Measurements from ENCODE around the gene ANTXRL. TPM values are rescaled to one million over a fixed set of nuclear protein-coding genes. Genes with fewer than 3 reads are reported as not detected.
"Not testable (repeated sequence)": the region's sequence is repeated elsewhere in the genome, so short reads cannot be mapped to it uniquely, and the experiment has no call there.

ANTXRL gene
- total RNA-seq, 1 donor, result not detected

DNA sequence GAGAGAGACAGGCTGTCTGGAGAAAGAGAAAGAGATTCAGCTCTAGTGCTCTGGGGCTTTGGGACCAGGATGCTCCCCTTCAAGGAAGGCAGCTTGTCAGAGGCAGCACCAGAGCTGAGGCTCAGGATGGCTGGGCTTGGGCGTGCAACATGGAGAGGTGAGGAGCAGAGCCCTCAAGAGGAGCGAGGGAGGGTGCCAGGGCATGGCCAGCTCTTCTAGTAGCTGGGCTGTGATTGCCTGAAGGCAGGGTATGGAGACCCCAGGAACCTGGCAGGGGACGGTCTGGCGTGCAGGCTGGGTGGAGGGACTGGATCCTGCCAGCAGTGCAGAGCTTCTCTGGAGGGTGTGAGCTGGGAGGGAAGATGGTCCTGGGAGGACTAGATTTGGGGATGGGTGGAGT, 40.2 kb downstream of the ANTXRL start:
- H3K4me3 ChIP-seq (ENCODE audit: low read depth, low read length), result no peak overlapping the region
- TF ChIP-seq, protein P1, sequence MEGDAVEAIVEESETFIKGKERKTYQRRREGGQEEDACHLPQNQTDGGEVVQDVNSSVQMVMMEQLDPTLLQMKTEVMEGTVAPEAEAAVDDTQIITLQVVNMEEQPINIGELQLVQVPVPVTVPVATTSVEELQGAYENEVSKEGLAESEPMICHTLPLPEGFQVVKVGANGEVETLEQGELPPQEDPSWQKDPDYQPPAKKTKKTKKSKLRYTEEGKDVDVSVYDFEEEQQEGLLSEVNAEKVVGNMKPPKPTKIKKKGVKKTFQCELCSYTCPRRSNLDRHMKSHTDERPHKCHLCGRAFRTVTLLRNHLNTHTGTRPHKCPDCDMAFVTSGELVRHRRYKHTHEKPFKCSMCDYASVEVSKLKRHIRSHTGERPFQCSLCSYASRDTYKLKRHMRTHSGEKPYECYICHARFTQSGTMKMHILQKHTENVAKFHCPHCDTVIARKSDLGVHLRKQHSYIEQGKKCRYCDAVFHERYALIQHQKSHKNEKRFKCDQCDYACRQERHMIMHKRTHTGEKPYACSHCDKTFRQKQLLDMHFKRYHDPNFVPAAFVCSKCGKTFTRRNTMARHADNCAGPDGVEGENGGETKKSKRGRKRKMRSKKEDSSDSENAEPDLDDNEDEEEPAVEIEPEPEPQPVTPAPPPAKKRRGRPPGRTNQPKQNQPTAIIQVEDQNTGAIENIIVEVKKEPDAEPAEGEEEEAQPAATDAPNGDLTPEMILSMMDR (IDR thresholded peaks at IDR 0.05; ENCODE audit: insufficient read depth, low read length), result no peak
- no peak for DNase-seq (ENCODE audit: low read depth)

DNA sequence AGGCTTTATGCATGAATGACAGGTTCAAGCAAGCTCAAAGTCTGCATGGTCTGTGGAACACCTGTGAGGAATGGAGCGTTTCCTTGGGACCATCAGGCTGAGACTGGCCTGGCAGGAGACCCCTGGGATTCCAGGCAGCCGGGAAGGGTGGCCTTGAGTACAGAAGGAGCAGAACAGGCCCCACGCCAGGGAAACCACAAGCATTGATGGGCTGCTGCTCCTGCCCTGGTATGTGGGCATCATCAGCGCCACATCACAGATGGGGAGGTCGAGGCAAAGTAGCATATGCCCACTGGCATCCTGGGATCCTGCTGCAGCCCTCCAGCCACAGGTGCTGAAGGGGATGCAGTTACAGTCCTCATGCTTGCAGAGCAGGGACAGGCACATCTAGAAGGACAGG, 40.9 kb downstream of the ANTXRL start:
- H3K4me3 ChIP-seq (ENCODE audit: low read depth, low read length), result no peak overlapping the region
- TF ChIP-seq, protein P1 (IDR thresholded peaks at IDR 0.05; ENCODE audit: insufficient read depth, low read length), result no peak
- no peak for DNase-seq (ENCODE audit: low read depth)

DNA sequence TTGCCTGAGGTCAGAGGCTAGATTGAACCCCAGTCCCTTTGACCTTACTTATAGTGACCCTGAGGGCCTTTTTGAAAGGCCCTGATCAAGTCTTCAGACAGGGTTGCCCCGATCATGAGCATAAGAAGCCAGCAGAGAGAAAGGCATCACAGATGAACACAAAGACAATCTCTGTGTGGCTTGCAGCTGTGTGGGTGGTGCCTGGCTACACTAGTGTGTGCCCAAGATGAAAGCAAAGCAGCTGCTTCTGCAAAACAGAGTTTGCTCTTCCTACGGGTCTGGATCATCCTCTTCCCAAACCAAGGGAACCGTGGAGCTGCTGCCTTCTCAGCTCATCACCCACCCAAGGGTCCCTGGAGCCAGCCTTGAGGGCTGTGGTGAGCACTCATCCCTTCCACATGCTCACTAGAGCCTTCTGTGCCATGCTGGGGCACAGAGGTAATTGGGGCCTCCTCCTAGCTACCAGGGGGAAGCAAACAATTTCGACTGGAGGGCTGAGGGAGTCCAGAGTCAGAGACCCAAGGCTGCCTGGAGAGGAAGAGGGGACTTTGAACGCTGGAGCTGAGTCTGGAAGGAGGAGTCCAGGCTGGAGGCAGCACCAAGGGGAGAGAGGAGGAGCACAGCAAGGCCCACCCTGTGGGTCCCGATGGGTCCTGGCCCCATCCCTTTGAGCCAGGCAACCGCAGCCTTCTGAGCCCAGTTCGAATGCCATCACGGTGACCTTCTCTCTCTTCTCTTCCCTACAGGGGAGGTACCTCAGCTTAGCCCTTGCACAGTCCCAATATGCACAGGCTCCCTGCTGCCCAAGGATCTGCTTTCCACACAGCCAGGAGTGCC, 42.3 kb downstream of the ANTXRL start:
- no peak overlapping the region for H3K4me3 ChIP-seq (ENCODE audit: low read depth, low read length)
- DNase-seq (ENCODE audit: low read depth), result no peak
- TF ChIP-seq, protein P1 (IDR thresholded peaks at IDR 0.05; ENCODE audit: insufficient read depth, low read length), result no peak

DNA sequence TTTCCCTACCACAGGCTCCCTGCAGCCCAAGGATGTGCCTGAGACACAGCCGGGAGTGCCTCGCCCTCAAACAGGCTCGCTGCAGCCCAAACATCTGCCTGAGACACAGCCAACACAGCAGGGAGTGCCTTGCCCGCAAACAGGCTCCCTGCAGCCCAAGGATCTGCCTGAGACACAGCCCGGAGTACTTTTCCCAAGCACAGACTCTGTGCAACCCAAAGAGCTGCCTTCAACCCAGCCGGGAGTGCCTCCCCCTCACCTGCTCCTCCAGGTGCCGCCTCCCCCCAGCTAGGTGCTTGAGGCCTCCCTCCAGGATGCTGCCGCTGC, 42.9 kb downstream of the ANTXRL start:
- DNase-seq (ENCODE audit: low read depth), result no peak
- TF ChIP-seq, protein P1 (IDR thresholded peaks at IDR 0.05; ENCODE audit: insufficient read depth, low read length), result no peak
- H3K4me3 ChIP-seq (ENCODE audit: low read depth, low read length), result no peak overlapping the region

DNA sequence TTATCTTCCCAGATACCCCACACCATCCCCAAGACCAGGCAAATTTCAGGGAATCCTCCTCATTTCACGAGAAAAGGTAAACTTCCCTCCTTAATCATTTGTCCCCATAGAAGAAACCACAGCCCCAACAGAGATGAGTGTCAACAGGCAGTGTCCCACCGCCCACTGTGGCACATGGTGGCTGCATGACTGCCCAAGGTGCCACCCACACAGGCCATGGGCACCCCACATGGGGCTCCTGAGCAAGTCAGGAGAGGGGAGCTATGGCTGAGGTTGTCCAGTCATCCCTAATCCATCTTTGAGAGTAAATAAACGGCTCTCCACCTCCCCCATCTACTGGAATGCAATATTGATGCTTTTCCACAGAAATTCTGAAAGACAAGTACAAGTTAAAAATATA, 44.1 kb downstream of the ANTXRL start:
- TF ChIP-seq, protein P1 (IDR thresholded peaks at IDR 0.05; ENCODE audit: insufficient read depth, low read length), result no peak
- H3K4me3 ChIP-seq (ENCODE audit: low read depth, low read length), result no peak overlapping the region
- DNase-seq (ENCODE audit: low read depth), result no peak

DNA sequence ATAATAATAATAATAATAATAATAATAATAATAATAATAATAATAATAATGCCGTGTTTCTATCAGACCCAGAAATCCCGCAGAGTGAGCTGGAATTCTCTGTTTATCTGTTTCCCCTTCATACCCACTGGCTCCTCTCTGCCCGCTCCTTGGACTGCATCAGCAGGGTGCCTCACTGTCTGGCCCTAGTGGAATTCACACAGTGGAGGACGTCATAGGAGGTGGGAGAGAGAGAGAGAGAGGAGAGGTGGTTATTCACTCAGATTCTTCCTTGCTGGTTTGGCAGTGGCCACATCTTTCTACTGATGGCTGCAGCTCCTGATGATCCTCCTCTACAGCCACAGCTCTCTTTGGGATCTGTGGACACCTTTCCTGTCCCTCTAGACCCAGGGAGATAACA, 78.7 kb downstream of the ANTXRL start:
- peak; percentile 4 for DNase-seq (ENCODE audit: low read depth)
- not testable (repeated sequence) for H3K4me3 ChIP-seq (ENCODE audit: low read depth, low read length)

DNA sequence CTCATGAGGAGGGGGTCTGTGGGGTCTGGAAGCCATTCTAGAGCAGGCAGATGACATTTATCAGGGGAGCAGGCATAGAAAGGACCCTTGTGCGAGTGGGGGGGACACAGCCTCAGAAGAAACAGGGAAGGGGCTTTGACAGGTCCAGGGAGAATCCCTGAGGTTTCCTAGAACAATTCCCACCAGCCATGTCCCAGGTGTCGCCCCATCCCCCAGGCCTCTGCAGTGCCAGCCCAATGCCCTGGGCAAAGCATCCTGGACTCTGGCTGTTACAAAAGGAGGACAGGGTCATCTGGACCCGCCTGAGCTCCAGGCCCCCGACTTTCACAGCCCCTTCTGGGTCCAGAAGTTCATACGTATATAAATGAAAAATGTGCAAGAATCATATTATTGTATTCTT, 80.4 kb downstream of the ANTXRL start:
- not testable (repeated sequence) for H3K4me3 ChIP-seq (ENCODE audit: low read depth, low read length); DNase-seq (ENCODE audit: low read depth)

DNA sequence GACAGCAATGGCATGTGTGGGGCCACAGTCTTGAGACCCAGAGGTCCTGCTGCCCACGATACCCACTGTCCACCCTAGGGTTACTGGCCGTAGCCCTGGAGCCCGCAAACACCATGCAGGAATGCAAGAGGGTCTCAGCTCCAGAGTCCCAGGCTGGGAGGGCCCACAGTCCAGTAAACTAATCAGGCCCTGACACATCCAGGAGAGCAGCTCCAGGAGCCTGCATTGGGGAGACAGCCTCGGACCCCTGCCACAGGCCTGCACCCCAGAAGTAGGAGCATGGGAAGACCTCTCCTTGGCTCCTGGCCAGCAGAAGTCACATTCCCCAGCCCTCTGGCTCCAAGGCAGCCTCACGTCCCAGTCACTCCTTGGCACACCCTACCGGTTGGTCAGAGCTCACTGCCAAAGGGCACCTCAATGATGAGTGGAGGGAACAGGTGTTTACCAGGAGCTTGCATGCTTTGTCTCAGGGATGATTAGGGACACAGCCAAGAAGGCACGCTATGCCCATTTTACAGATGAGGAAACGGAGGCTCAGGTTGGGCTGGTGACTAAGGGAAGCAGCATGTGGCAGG, 81.0 kb downstream of the ANTXRL start:
- DNase-seq (ENCODE audit: low read depth), result not testable (repeated sequence)

DNA sequence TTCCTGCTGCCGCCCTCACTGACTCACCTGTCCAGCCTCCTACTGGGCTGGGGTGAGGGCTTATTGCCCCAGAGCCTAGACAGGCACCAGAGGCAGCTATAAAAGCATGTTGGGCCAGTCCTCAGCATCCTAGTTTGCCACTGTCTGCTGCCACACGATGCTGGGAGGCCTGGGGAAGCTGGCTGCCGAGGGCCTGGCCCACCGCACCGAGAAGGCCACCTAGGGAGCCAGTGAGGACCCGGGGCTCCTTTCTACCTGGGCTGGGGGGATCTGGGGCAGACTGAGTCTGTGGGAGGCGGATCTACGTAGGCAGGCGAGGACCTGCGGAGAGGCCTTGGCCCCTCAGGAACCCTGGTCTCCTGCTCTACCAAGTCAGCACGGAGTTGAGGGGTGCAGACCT, 82.2 kb downstream of the ANTXRL start:
- DNase-seq (ENCODE audit: low read depth); H3K4me3 ChIP-seq (ENCODE audit: low read depth, low read length): not testable (repeated sequence)

More for the DNA sequence above, 81.0 kb downstream of the ANTXRL start:
- H3K4me3 ChIP-seq (ENCODE audit: low read depth, low read length), result not testable (repeated sequence)

DNA sequence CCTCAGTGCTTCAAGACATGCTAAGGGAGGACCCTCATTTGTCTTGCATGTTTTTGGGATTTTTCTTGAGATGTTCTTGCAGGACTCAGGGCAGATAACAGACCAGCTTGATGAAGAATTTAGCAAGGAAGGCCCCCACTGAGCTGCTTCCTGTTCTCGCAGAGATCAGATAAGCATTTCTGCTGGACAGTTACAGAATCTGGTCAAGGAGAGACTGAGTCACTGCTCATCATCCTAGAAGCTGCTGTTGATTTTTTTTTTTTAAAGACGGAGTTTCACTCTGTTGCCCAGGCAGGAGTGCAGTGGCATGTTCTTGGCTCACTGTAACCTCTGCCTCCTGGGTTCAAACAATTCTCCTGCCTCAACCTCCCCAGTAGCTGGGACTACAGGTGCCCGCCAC, 87.6 kb downstream of the ANTXRL start:
- not testable (repeated sequence) for DNase-seq (ENCODE audit: low read depth); H3K4me3 ChIP-seq (ENCODE audit: low read depth, low read length)

DNA sequence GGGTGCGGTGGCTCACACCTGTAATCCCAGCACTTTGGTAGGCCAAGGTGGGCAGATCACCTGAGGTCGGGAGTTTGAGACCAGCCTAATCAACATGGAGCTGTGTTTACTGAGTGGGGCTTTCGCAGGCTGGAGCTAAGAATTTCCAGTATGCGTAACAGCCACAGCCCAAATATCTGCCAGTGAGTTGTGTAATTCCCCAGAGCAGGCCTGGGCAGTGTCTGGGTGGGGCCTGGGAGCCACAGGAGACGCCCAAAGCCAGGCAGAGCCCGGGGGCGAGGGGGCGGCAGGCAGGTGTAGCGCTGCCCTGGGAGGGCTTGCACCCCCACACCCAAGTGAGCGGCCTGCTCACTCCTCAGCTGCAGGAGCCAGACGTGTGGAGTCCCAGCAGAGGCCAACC, 88.6 kb downstream of the ANTXRL start, which contains the start of gene ANXA8L1:
Gene ANXA8L1, plus strand, starts transcription at position 371 of the 400 bp plus-strand sequence. CDS start 76 bp downstream, outside the sequence.
- H3K4me3 ChIP-seq (ENCODE audit: low read depth, low read length); DNase-seq (ENCODE audit: low read depth): not testable (repeated sequence)

DNA sequence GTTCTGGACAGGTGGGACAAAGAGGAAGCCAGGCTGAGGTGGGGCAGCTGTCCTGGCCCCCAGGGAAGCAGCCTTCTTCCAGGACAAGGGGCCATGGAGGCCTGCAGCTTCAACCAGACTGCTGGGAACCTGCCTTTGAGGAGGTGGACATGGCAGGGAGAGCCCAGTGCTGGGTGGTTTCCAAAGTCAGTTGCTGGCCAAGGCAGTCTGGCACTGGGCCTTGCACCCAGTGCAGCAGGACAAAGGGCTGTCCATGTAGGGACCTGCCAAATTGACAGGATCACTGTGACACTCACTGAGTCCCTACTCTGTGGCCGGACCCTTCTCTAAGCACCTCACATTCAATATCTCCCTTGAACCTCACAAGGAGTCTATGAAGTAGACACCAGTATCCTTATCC, 90.2 kb downstream of the ANTXRL start:
- H3K4me3 ChIP-seq (ENCODE audit: low read depth, low read length); DNase-seq (ENCODE audit: low read depth): not testable (repeated sequence)

DNA sequence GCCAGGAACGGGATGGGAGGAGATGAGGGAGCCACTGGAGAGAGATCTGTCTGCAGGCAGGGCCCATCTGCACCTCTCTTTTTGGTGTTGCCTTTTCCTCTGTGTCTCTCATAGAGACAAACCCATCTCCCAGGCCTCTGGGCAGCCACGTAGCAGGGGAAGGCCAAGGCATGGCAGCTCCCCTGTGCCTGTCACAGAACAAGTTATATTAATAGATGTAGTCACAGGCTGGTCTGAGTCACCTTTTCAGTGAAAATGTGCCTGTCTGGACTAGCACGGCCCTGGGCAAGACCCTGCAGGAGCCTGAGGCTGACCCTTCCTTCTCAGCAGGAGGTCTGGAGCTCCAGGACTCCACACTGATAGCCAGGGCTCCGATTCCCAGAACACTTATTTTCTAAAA, 90.9 kb downstream of the ANTXRL start:
- not testable (repeated sequence) for H3K4me3 ChIP-seq (ENCODE audit: low read depth, low read length); DNase-seq (ENCODE audit: low read depth)
